NCI-H526 treated with DMSO at 0.1 percent for 48 hours (cell line): ENCODE measurements around the gene PPP4R2.

Experiments
- DNase-seq: peaks from one replicate; lab custom pipeline; 2025; lab: John Stamatoyannopoulos, UW

Gene PPP4R2

GRCh38 chr3:73070675-73071575, 74.3 kb downstream of the PPP4R2 start:
- DNase-seq, result no peak

- no peak for DNase-seq
Measured at GRCh38 chr3:73071952-73072351, 75.3 kb downstream of the PPP4R2 start.

DNA sequence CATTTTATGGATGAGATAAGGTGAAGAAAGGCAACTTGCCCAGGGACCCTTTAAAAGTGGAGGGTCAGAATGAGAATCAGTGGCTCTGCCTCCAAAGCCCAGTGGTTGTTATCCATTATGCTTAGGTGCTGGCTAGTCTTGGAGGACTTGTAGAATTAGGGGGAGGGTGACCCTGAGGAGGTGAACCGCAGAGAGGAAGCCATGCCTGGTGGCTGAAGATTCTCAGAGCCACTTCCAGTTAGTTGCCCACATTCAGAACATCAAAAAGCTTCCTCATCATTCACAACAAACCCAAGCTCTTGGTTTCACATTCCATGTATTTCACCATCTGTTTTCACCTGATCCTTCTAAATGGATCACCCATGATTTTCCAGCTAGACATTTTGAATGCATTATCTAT, 76.0 kb downstream of the PPP4R2 start:
- no peak for DNase-seq

- no peak for DNase-seq
Measured at GRCh38 chr3:73073091-73073707, 76.6 kb downstream of the PPP4R2 start.

DNA sequence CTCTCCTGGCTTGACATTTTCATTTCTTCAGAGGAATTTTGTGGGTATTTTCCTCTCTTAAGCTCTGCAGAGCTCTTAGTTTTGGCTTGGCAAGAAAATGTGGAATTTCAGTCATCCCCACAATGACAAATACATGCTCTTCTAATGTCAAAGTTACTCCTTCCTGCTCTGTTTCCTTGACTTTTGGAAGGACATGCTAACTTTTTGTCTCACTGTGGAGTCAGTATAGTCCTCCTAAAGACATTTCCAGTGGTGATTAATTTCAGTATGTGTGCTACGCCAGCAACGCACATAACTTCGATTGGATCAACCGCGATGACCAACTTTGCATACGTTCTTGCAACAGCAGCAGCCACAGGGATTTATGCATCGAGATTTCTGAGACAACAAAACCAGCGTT, 78.2 kb downstream of the PPP4R2 start:
- DNase-seq, result no peak

GRCh38 chr3:73080216-73080966, 83.8 kb downstream of the PPP4R2 start:
- DNase-seq, result no peak

DNA sequence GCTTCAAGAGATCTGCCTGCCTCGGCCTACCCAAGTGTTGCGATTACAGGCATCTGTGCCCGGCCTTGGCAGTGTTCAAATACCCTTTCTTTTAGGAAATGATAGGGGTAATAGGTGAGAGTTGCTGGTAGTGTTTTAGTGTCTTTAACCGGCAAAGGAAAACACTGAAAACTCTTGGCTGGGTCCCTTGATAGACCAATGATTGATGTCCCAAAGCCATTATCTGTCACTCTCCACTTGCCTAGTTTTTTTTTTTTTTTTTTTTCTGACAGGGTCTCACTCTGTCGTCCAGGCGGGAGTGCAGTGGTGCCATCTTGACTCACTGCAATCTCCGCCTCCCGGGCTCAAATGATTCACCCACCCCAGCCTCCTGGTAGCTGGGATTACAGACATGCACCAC, 84.5 kb downstream of the PPP4R2 start:
- DNase-seq, result no peak

- DNase-seq, result no peak
Measured at GRCh38 chr3:73084170-73084569, 87.6 kb downstream of the PPP4R2 start.

- DNase-seq, result no peak
Measured at GRCh38 chr3:73086071-73086494, 89.5 kb downstream of the PPP4R2 start.

- DNase-seq, result peak; percentile 26
Measured at GRCh38 chr3:73094129-73094528, 97.5 kb downstream of the PPP4R2 start.

- no peak for DNase-seq
Measured at GRCh38 chr3:73094951-73095350, 98.3 kb downstream of the PPP4R2 start.

DNA sequence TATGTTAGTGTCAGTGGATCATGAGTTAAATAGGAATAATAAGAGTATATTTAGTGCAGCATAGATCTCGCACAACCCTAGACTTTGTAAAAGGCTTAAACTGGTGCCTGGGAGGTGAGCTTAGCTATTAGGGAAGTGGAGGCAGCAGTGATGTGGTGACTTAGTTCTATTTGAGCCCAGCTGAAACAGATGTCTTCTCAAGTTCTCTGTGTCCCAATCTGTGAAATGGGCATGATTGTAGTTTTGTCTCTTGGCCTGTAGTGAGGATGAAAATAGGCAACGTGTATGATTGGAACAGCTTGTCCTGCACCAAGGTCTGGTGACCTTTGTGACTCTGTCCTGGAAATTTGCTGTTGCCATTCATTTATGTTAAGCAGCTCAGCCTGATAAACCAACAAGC, 99.6 kb downstream of the PPP4R2 start:
- DNase-seq, result no peak

GRCh38 chr3:73098026-73098425, 101.4 kb downstream of the PPP4R2 start:
- no peak for DNase-seq

GRCh38 chr3:73098873-73099272, 102.3 kb downstream of the PPP4R2 start:
- DNase-seq, result no peak

DNA sequence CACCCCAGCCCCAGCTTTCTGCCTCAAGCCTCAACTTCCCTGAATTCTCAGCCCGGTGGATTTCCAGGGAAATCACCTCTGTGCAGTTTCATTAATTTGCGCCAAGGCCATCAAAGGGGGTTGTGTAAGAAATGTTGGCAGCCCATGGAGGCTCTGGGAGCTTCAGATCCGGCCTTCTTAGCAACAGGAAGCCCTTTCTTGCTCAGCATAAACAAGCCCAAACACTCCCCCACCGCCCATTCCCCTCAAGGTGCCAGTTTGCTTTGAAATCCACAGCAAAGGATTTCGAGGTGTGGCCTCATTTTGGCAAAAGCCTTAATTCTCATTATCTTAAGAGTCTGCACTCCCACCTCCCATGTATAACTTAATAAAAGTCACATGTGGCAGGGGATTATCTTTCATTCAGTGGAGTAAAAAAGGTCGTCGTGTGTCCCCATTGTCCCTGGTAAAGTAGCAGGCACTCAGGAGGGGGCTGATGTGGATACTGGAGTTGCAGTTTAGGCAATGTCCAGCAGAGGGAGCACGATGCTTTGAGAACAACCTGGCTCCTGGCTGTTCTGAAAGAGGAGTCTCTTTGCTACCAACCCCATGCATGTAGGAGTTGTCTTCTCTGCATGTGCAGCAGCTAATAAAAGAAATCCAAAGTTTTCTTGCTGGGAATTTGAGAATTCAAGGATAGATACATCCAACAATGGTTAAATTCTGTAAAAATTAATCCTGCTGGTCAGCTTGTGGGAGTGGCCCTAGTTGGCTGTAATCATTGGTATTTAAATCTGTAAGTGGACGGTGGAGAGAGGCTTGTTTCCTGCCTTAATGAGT, 104.3 kb downstream of the PPP4R2 start:
- peak; percentile 60 for DNase-seq

DNA sequence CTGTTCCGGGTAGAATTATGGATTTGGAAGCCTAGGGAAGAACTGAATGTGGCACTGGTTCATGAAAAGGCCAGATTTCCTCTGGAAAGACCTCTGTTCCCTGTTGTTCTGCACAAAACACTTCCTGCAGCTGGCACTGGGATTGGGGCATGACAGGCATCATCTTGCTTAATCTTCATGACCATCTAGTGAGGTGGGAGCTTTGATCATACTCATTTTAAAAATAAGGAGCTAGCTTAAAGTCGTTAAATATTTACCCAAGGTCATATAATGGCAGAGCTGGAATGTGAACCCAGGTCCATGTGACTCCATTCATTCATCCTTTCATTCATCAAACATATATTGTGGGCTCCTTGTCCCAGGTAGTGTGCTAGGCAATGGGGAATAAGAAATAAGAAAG, 105.3 kb downstream of the PPP4R2 start:
- DNase-seq, result no peak

DNA sequence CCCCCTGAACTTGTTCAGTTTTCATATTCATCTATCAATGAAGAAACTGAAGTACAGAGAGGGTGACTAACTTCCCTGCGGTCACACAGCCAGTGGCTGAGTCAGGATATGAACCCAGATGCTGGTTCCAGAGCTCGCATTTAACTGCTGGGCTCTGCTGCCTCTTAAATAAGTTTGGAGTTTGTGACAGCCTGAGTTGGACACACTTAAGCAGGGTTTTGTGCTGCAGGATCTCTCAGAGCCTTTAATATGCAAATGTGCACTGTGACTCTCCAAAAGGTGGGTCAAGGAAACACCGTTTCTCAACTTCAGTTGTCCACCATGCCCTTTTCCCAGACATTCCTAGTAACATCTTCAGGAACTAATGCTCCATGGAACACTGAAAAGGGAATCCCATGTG, 110.6 kb downstream of the PPP4R2 start:
- no peak for DNase-seq

DNA sequence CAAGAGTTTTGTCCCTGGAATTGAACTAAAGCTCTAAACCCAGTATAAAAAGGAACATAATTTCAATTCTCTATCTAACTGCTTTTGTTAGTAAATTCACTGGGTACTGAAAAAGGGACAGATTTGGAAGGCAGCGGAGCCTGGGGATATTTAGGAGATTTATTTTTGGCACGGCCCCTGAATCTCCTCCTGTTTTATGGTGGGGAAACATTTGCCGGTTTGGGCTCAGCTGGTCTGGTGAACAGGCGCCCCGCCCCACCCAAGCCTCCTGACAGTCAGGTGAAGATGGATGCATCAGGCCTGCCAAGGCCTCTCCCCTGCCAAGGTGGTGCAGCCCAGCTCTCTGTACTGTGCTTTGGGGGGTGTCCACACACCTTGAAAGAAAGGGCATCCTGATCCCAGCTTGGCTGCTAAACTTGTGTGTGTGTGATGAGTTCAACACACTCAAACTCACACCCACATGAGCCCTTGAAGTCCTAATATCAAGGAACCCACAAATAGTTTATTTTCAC, 111.1 kb downstream of the PPP4R2 start:
- no peak for DNase-seq

- no peak for DNase-seq
Measured at GRCh38 chr3:73108750-73109149, 112.1 kb downstream of the PPP4R2 start.

DNA sequence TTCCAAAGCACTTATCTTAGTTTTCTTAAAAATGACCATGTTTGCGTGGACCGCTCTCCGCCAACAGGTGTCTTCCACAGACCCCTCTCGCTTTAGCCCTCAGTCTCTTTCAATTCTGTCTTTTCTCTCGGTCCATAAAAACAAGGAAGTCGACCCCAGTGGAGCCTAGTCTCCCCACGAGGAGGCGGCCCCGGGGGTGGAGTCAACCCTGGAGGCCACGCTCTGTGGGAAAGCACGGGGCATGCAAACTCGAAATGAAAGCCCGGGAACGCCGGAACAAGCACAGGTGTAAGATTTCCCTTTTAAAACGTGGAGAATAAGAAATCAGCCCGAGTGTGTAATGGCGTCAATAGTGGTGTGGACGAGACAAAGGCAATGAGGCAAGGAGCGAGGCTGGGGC, 113.9 kb downstream of the PPP4R2 start:
- no peak for DNase-seq

DNA sequence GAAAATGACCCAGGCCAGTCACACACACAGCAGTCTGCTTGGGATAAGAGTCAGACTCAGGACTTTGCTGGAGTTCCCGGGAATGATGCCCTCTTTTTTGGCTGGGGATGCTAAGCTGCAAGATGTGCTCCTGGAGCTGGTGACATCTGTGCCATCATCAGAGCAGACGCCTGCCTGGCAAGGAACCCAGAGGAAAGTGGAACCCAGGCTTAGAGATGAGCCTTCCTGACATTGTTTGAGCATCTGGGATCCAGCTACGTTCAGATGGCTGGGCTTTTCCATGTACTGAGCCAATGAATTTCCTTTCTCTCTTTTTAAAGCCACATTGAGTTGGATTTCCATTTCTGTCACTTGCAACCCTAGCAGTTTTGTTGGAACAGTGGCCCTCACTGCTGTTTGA, 118.1 kb downstream of the PPP4R2 start:
- DNase-seq, result no peak

GRCh38 chr3:73115806-73116205, 119.2 kb downstream of the PPP4R2 start:
- DNase-seq, result no peak
